ENCODE data around the gene C1orf115.

GRCh38 chr1:220684890-220685289 is 5.3 kb upstream of the C1orf115 start:
- TF ChIP-seq CTCF (conservative IDR thresholded peaks at IDR 0.05) (no peak), EZH2 (IDR thresholded peaks at IDR 0.05; ENCODE audit: low read depth) (no peak)

Measured in PC-9 (cell line).